HFF-Myc (cell line): ENCODE results near the gene CRIM1.

Experiments
- DNase-seq: peaks from one replicate; pipeline ENCODE4 v3.0.0-alpha.2; 2011; ENCODE audit warnings: low read depth; ENCODE audit errors: extremely low read depth
- H3K4me3 ChIP-seq: replicated peaks from 2 replicates; pipeline ENCODE4 v1.5.1; 2011; ENCODE audit warnings: low read depth, mild to moderate bottlenecking, control low read depth, low read length
- TF ChIP-seq, protein P1 (sequence below): IDR thresholded peaks from 2 replicates; pipeline ENCODE4 v1.5.1; 2012; ENCODE audit warnings: mild to moderate bottlenecking, low read depth, low read length, control low read depth; ENCODE audit errors: missing control alignments

CRIM1 gene

DNA sequence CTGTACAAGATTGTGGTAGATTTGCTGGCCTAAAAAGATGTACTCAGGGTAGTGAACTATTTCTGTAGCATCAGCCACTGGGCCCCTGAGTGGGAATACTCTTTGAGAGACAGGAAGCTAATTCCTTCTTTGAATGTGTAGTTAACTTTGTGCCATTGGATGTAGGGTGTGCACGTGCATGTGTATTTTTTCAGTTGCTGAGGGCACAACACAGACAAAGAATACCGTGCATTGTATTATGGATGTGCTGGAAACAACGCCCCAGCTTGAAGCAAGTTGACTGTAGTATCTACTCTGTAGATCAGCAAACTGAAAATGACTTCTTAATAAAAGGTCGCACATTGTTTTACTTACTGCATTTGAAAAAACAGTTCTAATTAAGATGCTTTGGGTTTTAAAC is 14.1 kb downstream of the CRIM1 start:
- TF ChIP-seq, protein P1, sequence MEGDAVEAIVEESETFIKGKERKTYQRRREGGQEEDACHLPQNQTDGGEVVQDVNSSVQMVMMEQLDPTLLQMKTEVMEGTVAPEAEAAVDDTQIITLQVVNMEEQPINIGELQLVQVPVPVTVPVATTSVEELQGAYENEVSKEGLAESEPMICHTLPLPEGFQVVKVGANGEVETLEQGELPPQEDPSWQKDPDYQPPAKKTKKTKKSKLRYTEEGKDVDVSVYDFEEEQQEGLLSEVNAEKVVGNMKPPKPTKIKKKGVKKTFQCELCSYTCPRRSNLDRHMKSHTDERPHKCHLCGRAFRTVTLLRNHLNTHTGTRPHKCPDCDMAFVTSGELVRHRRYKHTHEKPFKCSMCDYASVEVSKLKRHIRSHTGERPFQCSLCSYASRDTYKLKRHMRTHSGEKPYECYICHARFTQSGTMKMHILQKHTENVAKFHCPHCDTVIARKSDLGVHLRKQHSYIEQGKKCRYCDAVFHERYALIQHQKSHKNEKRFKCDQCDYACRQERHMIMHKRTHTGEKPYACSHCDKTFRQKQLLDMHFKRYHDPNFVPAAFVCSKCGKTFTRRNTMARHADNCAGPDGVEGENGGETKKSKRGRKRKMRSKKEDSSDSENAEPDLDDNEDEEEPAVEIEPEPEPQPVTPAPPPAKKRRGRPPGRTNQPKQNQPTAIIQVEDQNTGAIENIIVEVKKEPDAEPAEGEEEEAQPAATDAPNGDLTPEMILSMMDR = no peak
- H3K4me3 ChIP-seq = no peak overlapping the region
- no peak for DNase-seq

- no peak for DNase-seq
- TF ChIP-seq, protein P1 = no peak
- no peak overlapping the region for H3K4me3 ChIP-seq
Observed at GRCh38 chr2:36370281-36370680, 14.7 kb downstream of the CRIM1 start.

DNA sequence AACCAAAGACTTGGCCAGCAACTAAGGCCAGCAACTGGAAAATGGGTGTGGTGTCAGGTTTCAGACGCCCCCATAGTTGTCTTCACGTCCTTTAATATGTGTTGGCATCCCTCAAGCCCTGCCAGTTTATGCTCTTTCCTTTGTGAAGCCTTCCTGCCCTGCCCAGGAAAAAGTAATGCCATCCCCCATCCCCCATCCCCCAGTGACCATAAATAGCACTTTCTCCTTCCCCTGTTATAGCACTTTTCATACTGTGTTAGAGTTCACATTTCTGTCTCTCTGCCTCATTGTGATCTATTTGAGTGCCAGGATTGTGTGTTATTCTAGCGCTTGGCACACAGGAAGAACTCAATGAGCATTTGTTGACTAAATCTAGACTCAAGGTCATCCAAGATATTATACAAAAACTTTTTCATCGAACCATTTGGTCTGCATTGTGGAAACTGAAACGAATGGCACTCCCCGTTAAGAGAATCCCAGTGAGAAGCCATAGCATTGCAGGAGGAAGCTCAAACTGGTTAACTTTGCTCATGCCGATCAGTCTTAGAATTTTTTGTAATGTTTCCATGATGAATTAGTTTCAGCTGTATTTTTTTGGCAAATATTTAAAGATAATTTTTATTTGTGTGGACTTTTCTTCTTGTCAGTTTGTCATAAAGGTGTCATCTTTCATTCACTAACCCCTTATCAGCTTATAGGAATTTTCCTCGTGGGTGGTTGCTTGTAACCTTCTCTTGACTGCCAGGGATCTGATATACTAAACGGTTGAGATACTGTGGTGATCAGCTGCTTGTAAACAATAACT is 15.7 kb downstream of the CRIM1 start:
- no peak overlapping the region for H3K4me3 ChIP-seq
- TF ChIP-seq, protein P1 = no peak
- DNase-seq = no peak

- TF ChIP-seq, protein P1 = no peak
- DNase-seq = peak; percentile 88
- H3K4me3 ChIP-seq = no peak overlapping the region
Observed at GRCh38 chr2:36371928-36372391, 16.4 kb downstream of the CRIM1 start.

- H3K4me3 ChIP-seq = no peak overlapping the region
- DNase-seq = no peak
- TF ChIP-seq, protein P1 = no peak
Observed at GRCh38 chr2:36373149-36373926, 17.8 kb downstream of the CRIM1 start.

GRCh38 chr2:36374585-36374984 is 19.0 kb downstream of the CRIM1 start:
- no peak overlapping the region for H3K4me3 ChIP-seq
- DNase-seq = no peak
- TF ChIP-seq, protein P1 = no peak
